GM10266 (cell line): Measurements from ENCODE around the gene CRYGN.
A peak's percentile ranks its signal among the peaks of the same experiment; 100 is the strongest.

Source experiments
- DNase-seq: peaks from one replicate; pipeline ENCODE4 v3.0.0; 2012; ENCODE audit errors: extremely low spot score
- TF ChIP-seq, protein P1 (sequence below): IDR thresholded peaks from 2 replicates; pipeline ENCODE4 v1.5.1; 2012; ENCODE audit warnings: mild to moderate bottlenecking, low read depth; ENCODE audit not compliant: control insufficient read depth, insufficient read depth; ENCODE audit errors: missing control alignments

Gene CRYGN

DNA sequence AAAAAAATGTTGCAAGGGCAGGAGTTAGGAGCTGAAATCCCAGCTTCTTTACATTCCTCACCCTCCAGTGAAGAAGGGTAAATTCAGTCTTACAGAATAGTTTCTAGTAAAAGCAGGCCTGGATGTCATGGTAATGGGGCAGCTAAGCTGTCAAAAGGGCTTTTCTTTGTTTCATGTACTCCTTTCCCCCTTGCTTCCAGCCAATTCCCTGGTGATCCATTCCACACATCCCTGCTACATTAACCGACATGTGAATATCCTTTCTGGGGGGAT is 43.7 kb upstream of the CRYGN start:
- no peak for DNase-seq
- TF ChIP-seq, protein P1, sequence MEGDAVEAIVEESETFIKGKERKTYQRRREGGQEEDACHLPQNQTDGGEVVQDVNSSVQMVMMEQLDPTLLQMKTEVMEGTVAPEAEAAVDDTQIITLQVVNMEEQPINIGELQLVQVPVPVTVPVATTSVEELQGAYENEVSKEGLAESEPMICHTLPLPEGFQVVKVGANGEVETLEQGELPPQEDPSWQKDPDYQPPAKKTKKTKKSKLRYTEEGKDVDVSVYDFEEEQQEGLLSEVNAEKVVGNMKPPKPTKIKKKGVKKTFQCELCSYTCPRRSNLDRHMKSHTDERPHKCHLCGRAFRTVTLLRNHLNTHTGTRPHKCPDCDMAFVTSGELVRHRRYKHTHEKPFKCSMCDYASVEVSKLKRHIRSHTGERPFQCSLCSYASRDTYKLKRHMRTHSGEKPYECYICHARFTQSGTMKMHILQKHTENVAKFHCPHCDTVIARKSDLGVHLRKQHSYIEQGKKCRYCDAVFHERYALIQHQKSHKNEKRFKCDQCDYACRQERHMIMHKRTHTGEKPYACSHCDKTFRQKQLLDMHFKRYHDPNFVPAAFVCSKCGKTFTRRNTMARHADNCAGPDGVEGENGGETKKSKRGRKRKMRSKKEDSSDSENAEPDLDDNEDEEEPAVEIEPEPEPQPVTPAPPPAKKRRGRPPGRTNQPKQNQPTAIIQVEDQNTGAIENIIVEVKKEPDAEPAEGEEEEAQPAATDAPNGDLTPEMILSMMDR: no peak

DNA sequence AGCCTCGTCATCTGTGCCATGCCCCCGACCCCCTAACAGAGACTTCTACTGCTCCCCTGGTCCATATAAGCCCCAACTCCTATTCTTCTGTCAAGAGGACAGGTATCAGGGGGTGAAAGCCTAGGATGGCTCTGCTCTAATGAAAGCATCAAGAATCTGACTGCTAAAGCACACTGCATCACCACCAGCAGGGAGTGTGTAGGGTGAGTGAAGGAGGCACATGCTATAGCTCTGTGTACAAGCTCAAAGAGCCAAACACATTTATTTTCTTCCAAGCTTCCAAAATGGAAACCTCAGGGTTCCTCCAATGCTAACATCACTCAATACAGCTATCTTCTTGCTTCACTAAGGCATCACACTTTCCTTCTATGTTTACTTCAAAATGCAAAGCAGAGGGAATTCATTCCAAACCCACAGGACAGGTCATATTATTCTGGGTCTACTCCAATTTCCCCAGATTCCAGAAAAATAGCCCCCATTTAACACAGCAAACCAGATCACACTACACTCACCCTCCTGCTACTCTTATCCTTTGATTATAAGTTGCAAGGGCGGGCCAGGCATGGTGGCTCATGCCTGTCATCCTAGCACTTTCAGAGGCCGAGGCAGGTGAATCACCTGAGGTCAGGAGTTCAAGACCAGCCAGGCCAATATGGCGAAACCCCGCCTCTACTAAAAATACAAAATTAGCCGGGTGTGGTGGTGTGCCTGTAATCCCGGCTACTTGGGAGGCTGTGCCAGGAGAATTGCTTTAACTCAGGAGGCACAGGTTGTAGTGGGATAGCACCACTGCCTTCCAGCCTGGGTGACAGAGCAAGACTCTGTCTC is 43.2 kb upstream of the CRYGN start:
- no peak for DNase-seq
- TF ChIP-seq, protein P1: no peak

DNA sequence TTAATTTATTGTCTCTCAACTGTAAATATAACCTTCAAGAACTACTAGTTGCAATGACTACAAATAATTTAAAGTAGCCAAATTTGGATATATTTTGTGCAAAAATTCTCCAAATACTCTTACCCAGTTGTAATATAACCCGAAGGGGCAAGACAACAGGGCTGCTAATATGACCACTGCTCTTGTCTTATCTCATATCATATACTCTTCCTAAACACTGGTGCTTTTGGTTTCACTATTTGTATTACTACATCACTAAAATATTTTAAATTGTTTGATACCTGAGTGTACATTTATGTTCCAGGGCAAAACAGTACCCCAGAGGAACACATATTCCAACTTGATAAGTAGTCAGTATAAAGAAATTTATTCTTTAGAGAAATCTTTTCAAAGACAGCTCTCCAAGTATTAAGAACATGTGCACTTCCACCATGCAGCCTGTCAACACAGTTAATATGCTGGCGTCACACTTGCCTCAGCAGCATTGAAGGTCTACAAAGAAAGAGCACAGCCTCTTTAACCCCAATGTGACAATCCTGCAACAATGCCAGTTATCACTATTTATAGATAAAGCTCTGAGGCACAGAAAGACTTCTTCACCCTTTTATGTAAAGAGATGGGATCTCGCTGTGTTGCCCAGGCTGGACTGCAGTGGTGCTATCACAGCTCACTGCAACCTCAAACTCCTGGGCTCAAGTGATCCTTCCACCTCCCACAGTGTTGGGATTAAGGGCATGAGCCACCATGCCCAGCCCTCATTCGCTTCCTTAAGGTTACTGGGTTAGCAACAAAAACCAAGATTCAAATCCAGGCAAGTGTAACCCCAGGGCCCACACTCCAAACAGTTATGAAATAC is 41.9 kb upstream of the CRYGN start:
- TF ChIP-seq, protein P1: no peak
- DNase-seq: no peak

DNA sequence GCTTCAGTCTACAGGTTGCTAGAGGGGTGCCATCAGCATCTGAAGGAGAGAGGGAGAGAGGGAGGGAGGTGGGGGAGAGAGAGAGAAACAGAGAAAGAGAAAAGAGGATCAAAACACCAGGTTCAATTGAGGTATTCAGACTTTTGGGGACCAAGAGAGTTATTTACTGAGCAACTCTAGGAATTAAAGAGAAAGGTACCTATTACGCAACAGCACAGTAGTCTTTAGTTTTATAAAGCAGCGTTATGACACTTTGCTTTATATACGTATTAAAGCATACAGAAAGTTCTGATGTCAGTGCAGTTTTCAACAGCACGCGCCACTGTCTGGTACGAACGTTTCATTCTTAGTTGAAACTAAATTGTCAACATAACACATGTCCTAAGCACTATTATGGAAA is 37.9 kb upstream of the CRYGN start:
- DNase-seq: no peak
- TF ChIP-seq, protein P1: no peak

DNA sequence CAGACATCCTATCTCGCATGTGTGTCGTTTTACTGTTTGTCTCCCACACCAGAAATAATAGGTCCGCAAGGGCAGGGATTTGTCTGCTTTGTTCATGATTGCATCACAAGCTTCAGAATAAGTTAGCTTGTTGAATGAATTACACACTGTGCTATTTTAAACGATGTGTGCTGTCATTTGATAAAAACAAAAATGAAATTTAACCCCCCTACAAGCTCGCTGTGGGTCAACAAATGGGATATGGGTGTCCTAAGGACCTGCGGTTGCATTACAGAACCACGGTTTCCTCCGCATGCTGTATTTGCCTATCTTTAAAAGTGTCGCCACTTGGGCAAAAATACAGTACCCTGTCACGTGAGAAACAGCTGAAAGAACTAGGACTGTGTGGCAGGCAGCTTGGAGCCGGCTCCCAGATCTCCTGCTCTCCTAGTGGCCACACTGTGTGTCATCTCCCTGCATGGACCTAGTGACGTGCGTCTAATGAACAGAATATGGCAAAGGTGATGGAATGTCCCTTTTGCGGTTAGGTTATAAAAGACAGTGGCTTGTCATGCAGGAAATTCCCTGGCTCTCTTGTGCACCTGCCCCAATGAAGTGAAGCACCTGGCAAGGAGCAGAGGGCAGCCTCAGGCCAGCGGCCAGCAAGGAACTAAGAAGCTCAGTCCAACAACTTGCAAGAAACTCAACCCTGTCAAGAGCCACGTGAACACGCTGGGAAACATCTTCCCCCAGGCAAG is 32.9 kb upstream of the CRYGN start:
- TF ChIP-seq, protein P1: no peak
- peak; percentile 39 for DNase-seq

DNA sequence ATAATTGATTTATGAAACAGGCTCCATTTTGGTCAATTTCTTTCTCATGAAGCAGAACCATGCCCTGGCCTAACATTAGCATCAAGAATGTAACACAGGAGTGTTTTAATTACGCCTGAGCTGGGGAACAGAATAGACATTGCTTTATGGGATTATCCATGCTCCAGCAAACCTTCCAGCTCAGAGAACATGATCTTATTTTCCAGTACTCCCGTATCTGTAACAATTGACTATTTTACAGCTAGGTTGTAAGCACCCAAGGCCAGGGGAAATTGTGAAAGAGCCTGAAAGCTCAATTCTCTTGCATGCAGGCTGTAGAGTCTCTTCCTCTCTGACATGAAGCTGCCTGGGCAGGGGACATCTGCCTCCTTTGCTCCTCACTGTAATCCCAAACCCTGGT is 30.8 kb upstream of the CRYGN start:
- no peak for DNase-seq
- TF ChIP-seq, protein P1: no peak
